NAMALWA (cell line): Measurements from ENCODE around the gene FAM174B.

Experiments
- DNase-seq: peaks from one replicate; pipeline ENCODE4 v3.0.0-alpha.2; 2015; ENCODE audit warnings: low spot score

Gene FAM174B

DNA sequence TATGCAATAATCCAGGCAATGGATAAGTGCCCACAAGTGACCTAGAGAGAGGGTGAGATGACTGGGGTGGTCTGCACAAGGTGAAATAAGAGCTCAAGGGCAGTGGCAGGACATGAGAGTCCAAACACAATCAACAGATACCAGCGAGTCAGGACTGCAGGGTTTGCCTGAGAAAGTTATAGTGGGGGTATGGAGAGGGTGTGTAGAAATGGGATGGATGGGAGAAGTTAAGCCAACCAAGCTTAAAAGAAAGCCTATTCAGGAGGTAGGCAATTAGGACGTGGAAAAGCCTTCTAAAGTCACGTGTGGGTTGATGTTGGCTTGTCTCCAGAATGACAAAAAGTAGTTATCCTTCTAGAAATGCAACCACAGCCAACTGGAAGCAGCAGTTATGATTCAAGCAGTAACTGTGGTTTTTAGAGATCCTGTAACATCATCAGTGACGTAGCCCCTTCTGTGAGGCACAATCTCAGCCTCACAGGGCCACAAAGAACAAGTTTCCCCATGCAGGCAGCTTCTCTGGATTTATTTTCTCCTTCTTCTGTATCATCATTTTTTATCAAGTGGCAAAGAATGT lies 56.1 kb downstream of the FAM174B start:
- DNase-seq: no peak

DNA sequence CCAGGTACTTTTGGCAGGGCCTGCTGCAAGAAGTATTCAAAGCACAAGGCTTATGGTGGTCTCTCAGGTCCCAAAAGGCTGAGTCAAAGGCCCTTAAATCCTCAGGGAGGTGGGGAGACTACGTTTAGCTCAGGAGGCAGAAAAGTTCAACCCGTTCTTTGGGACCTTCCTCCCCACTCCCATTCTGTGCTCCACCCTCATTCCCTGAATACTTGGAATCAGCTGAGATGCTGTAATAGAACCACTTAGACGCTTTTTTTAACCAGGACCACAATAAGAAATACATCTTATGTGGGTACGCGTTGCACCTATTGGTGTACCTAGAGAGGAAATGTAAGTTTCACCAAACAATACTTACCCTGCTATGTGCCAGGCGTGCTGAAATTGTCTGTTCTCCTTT lies 58.0 kb downstream of the FAM174B start:
- DNase-seq: no peak

- DNase-seq: no peak
Observed at GRCh38 chr15:92596623-92597022, 59.0 kb downstream of the FAM174B start.

DNA sequence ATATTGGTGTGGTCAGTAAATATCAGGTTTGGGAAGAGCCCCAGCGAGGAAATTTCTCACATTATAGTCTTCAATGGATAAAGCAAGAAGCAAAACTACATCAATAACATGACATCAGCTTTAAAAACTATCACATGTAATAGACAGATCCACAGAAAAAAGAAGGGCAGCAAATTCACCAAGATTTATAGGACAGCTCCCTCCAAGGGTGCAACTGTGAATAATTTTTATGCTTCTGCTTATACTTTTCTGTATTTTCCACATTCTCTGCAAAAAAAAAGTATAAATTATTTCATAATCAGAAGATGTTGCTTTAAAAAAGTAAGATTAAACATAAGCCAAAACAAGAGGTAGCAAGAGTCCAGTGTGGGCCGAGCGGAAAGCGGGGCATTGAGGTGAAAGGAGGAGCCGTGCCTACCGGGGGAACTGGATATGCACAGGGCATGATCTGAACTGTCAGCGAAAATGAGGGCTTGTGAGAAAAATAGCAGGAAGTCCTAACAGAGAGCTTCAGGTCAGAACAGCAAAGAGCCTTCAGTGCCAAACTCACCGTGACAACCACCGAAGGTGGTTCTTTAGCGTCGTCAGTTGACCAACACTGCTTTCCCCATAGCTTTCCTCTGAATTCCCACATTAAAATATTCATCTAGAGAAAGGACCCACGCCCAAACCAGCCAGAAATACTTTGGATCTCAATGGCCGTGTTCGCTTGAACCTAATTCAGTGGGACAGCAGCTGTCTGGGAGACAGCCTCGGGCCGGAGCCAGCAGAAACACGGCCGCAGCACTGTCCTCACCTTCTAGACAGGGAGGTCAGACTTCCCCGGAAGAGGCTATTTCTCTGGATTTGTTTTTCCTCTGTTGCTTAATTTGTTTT lies 59.8 kb downstream of the FAM174B start:
- no peak for DNase-seq

DNA sequence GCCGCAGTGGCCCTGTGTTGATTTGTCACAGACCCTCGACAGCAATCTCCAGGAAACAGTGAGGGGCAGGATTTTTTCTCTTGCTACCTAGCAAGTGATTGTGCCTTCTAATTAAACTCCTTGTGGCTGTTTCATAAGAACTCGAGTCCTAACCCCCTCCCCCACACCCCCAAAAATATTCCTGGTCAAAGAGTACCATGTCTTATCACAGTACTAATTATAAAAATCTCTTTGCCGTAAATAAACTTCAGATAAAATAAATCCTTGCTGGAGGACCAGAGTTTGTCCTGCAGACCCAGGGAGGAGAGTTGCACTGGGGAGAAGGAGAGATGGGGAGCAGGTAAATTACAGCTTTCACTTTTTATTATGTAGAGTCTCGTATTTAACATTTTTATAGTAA lies 64.3 kb downstream of the FAM174B start:
- no peak for DNase-seq

DNA sequence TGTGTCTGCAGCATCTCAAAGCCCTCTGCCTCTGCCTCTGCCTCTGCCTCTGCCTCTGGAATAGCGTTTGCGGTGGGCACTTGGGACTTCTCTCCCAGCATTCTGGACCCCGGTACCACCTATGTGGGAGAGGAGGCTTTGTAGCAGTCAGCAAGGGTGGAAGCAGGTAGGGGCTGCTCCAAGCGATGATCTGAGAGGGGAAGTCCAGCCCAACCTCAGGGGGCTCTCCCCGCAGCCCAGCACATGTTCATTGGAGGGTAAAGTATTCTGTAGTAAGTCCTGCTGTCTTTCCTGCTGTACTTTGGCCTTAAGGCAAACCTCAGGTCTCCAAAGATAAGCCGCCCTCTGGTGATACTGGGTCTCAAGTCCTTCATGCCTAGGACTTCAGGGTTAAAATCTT lies 68.6 kb downstream of the FAM174B start:
- no peak for DNase-seq

DNA sequence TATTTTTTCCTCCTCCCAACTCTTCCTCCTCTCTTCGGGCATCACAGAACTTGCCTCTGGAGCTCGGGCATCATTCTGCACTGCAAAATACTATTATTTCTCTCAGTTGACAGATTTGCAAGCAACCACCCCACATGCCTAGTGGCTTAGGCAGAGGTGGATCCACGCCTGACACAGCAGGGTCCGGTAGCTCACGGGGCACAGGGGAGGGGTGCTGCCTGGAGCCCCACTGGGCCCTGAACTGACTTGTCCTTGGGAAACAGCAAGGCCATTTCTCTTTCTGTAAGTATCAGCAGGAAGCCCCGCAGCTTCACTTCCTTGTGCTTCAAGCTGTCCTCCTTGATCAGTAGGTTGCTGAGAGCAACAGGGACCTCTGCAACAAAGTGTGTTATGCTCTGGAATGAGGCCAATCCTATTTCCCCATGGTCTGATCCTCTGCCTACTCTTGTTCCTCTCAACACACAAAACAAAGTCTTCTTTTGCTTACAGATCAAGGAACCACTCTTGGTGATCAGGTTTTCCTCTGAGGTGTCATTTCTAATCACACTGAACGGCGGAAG lies 69.1 kb downstream of the FAM174B start:
- DNase-seq: no peak

DNA sequence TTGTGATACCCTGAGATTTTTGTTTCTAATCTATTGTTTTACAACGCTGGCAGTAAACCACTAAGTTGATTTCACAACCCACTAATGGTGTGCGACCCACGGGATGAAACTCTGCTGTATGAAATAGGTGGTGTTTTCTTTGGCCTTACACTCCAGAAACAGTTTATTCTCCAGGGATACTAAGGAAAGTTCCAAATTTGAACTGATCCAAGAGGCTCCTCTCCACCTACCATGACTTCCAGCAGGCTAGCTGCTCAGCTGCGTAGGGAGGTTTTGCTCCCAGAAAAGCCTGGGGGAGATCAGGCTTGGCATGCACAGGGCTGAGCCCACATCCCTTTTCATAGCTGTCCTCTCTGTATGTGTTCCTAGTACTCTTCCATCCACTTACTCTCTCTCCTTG lies 71.5 kb downstream of the FAM174B start:
- no peak for DNase-seq

DNA sequence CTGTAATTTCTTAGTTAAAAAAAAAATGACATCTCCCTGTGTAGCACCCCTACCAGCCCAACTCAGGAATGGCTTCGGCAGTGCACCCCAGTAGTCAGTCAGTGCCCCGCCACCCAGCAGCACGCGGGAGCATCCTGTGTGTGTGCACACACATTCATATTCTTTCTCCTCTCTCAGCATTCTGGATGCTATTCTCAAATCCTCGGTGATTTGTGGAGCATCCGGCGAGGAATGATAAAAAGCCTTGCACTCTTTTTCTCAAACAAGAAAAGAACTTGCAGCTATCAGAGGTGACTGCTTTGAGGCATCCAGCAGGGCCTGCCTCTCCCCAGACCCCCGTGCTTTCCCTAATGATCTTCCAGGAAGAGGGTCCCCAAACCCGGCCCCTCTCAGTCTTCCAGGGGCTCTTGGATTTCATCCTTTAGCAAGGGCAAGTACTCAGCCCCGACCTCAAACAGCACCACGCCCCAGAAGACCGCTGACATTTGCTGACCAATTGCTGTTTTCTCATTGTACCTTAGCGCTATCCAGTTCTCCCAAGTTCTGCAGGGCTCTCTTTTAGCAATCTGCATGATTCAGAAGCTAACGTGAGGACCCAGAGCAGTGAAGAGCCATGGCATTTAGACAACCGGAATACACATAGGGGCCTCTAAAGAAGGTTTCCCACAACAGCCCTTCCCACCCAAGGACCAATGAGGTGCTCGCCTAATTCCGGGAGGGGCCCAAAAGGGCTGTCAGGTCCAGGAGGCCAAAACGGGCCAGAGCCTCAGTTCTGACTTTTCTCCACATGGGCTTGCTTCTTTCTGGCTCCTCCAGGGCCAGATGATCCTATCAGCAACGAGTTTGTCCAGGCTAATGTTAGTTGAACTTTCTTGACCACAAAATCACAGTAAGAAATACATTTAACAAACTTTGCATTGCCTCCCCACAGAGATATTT lies 72.2 kb downstream of the FAM174B start:
- DNase-seq: no peak

DNA sequence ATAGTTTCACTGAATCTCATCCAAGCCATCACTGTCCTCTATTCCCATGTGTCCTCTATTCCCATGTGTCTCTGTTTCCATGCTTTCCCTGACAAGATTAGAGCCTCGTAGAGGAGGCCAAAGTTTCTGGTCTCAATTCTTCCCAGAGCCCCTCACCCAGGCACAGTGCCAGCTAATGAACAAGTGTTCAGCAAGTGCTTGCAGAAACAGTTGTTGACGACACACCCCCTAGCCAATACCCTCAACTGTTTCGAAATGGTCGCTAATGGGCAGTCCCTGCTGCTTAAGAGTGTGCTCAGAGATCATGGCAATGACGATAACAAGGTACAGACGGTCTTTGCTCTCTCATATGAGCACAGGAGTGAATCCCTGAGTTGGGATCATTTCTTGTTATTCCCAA lies 73.4 kb downstream of the FAM174B start:
- DNase-seq: no peak

DNA sequence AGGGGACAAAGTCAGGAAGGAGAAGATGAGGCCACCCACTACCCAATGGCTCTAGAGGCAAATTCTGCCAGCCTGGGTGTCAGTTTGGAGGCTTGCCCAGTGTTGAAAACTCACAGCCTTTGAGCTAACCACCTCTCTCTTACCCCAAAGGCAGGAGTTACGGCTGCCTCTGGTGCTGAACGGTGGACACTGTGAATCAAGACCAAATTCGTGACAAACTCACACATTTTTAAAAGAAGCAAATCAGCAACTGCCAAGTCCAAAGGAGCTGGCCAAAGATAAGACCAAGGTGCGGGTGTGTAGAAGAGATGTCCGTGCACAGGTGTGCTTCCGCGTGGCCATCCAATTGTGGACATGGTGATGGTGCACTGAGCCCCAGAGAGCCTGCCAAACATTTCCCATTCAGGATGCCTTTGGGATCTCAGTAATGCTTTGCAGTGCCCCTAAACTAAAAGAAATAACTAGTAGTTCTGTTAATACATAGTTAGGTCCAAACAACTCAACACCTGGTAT lies 74.6 kb downstream of the FAM174B start:
- no peak for DNase-seq

- DNase-seq: no peak
Observed at GRCh38 chr15:92580521-92580920, 75.1 kb downstream of the FAM174B start.

DNA sequence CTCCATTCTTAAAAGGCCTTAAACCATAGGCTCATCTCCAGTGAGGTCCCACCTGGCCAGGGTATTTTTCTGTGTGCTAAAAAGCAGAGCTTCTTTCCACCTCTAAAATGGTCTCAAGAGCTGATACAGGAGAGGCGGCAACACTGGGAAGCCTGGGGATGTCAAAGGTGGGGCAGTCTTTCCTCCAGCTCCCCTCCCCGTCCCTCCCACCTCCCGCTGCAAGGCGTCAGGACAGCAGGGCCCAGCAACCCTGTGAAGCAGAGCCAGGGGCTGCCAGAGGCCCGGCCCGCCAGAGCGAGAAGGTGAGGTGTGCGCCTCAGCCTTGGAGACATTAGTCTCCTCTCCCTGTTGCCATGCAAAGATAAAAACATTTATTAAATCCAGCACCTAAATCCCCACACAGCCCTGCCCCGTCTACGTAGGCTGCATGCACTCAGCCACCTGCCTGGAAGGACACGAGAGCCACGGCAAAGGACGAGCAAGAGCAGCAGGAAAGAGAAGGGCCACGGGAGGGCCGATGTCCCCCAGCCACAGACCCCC lies 75.6 kb downstream of the FAM174B start:
- DNase-seq: no peak

GRCh38 chr15:92579486-92579885 lies 76.1 kb downstream of the FAM174B start:
- DNase-seq: no peak

- no peak for DNase-seq
Observed at GRCh38 chr15:92578096-92578835, 77.3 kb downstream of the FAM174B start.

DNA sequence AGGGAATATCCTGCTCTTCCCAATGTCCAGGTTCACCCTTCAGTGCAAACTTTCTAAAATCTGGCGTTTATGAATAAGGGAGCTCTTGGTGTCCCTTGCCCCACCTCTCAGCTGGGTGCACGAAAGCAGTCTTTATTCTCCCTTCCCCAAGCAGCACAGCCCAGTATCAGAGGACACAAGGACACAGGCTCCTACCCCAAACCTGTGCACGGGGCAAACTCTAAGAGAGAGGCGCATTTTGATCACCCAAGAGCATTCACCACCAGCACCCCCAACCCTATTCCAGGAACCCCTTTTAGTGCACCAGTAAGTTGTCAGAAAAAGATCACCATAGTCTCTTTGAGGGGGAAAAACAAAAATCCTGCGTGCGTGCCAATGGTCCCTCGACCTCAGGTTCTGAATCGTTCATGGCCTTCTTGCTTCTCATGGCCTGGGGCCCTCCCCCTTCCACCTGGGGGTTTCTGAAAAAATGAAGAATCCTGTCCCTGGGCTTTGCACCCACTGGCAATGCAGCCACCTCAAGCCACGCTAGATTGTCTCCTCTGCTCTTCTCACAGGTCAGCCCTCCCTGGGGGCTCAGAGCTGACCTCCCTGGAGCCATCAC lies 78.9 kb downstream of the FAM174B start:
- no peak for DNase-seq

DNA sequence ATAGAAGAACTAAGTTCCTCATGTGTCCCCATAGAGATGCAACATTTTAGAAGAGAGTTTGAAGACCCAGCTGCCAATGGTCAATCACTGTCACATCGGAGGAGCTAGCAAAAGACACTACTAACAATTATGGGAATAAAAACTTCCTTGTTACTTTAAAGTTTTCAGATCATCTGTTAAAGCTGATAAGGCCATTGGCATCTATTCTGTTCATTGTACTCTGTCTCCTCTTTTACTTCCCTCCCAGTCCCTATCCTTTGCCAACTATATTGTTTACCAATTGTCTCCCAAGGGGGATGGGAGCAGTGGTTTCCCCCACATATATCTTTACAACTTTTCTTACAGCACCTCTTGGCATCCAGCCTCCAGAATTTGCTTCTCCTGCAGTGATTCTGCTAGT lies 81.0 kb downstream of the FAM174B start:
- DNase-seq: no peak

- DNase-seq: no peak
Observed at GRCh38 chr15:92574161-92574560, 81.4 kb downstream of the FAM174B start.

- no peak for DNase-seq
Observed at GRCh38 chr15:92571824-92572223, 83.8 kb downstream of the FAM174B start.

DNA sequence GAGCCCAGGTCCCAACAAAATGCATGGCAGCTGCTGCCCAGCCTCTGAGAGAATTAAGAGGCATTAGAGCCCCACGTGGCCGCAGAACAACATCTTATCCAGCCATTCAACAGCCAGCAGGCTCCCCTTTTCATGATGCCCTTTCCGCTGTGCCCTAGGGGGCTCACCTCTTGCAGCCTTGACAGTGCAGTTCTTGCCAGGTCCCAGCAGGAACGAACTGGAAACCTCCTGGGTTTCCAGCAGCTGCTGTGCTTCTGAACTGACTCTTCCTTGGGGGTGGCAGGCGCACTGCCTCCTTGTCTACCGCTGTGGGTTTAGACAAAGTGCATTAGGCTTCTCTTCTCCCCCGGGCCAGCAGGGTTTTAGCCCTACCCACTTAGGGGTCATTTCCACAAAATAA lies 85.2 kb downstream of the FAM174B start:
- DNase-seq: no peak

GRCh38 chr15:92569778-92570177 lies 85.8 kb downstream of the FAM174B start:
- no peak for DNase-seq
